Endothelial cell of hepatic sinusoid (primary cell): ENCODE measurements around the gene RAN.
"Not testable (repeated sequence)": the region's sequence is repeated elsewhere in the genome, so short reads cannot be mapped to it uniquely, and the experiment has no call there.

ENCODE experiments used
- in situ Hi-C: cut with HindIII; loops from 2 replicates; pipeline ENCODE4 v1.10.0; 2017; ENCODE audit warnings: low sequenced_read_pairs

RAN gene

GRCh38 chr12:130878193-130879185, 6.6 kb downstream of the RAN start:
- in situ Hi-C loops = loop anchor here (5.0 kb wide), 1 partner anchor 66 kb away; no protein-coding TSS in a partner anchor

GRCh38 chr12:130879212-130879686, 7.4 kb downstream of the RAN start:
- in situ Hi-C loops = loop anchor here (5.0 kb wide), 1 partner anchor 67 kb away; no protein-coding TSS in a partner anchor

- in situ Hi-C loops = loop anchor here (5.0 kb wide), 1 partner anchor 68 kb away; no protein-coding TSS in a partner anchor
Measured at GRCh38 chr12:130879781-130880389, 8.0 kb downstream of the RAN start.

GRCh38 chr12:130880411-130880885, 8.6 kb downstream of the RAN start:
- in situ Hi-C loops = no loop called here

GRCh38 chr12:130881046-130881445, 9.2 kb downstream of the RAN start:
- in situ Hi-C loops = no loop called here

GRCh38 chr12:130881548-130881947, 9.7 kb downstream of the RAN start:
- in situ Hi-C loops = no loop called here

- in situ Hi-C loops = not testable (repeated sequence)
Measured at GRCh38 chr12:130887190-130887589, 15.3 kb downstream of the RAN start.

GRCh38 chr12:130904064-130904463, 32.2 kb downstream of the RAN start:
- in situ Hi-C loops = no loop called here

- in situ Hi-C loops = not testable (repeated sequence)
Measured at GRCh38 chr12:130904936-130905455, 33.1 kb downstream of the RAN start.

GRCh38 chr12:130909111-130909510, 37.2 kb downstream of the RAN start:
- in situ Hi-C loops = no loop called here

GRCh38 chr12:130911193-130911592, 39.3 kb downstream of the RAN start:
- in situ Hi-C loops = no loop called here

- in situ Hi-C loops = no loop called here
Measured at GRCh38 chr12:130911933-130912332, 40.1 kb downstream of the RAN start.

GRCh38 chr12:130916241-130916911, 44.5 kb downstream of the RAN start:
- in situ Hi-C loops = no loop called here

- in situ Hi-C loops = no loop called here
Measured at GRCh38 chr12:130917607-130918006, 45.7 kb downstream of the RAN start.

GRCh38 chr12:130919086-130919485, 47.2 kb downstream of the RAN start:
- in situ Hi-C loops = no loop called here

- in situ Hi-C loops = no loop called here
Measured at GRCh38 chr12:130920119-130920703, 48.3 kb downstream of the RAN start.

- in situ Hi-C loops = no loop called here
Measured at GRCh38 chr12:130920723-130921381, 49.0 kb downstream of the RAN start.

- in situ Hi-C loops = no loop called here
Measured at GRCh38 chr12:130922511-130922953, 50.7 kb downstream of the RAN start.

- in situ Hi-C loops = no loop called here
Measured at GRCh38 chr12:130924966-130925665, 53.2 kb downstream of the RAN start.
